GM21619 (cell line): ENCODE results near the gene AGAP6.
A peak's percentile ranks its signal among the peaks of the same experiment; 100 is the strongest.
"Not testable (repeated sequence)": the region's sequence is repeated elsewhere in the genome, so short reads cannot be mapped to it uniquely, and the experiment has no call there.

Experiments used
- ATAC-seq: cut with Tn5 transposase; IDR thresholded peaks from one replicate; pipeline ENCODE4 v1.9.1; 2021; ENCODE audit not compliant: unreplicated experiment

The AGAP6 gene

GRCh38 chr10:50024716-50025383, 36.6 kb downstream of the AGAP6 start:
- not testable (repeated sequence) for ATAC-seq

DNA sequence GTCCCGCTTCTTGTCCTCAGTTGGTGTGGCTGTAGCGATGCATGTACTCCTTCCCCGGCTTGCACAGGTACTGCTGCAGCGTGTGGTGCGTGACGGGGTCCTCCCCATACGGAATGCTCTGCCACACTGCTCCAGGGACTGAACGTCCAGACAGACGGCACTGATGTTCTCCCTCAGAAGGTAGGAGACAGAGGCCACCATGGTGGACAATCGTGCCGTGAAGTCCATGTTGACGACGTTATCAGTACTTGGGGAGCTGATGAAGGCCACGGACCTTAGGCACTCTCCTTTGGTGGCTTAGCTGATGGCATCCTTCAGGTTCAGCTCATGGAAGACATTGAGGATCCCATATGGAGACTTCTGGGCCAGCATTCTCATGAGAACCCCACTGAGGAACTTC, 37.4 kb downstream of the AGAP6 start:
- ATAC-seq, result no peak

DNA sequence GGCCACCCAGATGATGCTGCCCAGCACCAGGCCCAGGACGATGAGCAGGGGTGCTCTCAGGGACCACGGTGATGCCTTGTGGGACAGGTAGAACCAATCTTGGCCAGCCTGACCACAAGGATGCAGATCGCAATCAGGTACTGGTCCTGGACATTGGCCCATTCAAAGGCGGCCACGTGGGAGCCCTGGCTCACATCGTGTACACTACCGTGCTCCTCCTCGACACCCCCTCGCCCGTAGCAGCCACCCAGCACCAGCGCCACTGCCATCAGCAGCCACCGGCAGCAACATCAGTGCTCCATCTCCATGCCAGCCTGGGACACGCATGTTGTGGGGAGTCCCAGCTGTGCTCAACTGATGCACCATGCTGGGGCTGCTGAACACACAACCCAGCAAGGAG, 39.0 kb downstream of the AGAP6 start:
- no peak for ATAC-seq

DNA sequence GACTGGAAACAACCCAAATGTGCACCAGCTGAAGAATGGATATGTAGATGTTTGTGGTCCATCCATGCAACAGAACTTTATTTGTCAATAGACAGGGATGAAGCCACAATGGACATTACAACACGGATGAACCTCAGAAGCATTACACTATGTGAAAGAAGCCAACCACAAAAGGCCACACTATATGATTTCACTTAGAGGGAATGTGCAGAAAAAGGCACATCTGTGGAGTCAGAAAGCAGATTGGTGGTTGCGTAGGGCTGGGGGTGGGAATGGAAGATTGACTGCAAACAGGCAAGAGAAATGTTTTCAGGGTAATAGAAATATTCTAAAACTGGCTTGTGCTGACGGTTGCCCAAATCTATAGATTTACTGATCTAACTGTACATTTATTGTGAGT, 45.3 kb downstream of the AGAP6 start:
- ATAC-seq, result no peak

- not testable (repeated sequence) for ATAC-seq
These were observed 47.1 kb downstream of the AGAP6 start for GRCh38 chr10:50035337-50035736.

- ATAC-seq, result no peak
These were observed 56.9 kb downstream of the AGAP6 start for GRCh38 chr10:50044941-50045664.

GRCh38 chr10:50046457-50046856, 58.3 kb downstream of the AGAP6 start:
- ATAC-seq, result not testable (repeated sequence)

DNA sequence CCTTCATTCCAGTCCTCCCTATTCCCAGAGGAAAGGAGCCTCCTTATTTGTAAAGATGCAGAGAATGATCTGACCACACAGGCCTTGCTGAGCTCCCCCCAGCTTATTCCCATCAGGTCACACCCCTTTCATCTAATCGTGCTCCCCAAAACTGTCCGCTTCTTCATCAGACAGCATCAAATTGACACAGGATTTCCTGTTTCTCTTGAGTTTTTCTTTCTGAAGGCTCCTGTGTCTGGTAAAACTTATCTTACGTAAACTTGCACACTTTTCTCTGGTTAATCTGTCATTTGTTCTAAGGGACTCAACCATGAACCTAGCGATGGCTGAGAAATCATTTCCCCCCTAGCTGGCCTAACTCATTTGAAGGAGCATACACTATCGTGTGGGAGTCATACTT, 59.4 kb downstream of the AGAP6 start:
- ATAC-seq, result not testable (repeated sequence)

DNA sequence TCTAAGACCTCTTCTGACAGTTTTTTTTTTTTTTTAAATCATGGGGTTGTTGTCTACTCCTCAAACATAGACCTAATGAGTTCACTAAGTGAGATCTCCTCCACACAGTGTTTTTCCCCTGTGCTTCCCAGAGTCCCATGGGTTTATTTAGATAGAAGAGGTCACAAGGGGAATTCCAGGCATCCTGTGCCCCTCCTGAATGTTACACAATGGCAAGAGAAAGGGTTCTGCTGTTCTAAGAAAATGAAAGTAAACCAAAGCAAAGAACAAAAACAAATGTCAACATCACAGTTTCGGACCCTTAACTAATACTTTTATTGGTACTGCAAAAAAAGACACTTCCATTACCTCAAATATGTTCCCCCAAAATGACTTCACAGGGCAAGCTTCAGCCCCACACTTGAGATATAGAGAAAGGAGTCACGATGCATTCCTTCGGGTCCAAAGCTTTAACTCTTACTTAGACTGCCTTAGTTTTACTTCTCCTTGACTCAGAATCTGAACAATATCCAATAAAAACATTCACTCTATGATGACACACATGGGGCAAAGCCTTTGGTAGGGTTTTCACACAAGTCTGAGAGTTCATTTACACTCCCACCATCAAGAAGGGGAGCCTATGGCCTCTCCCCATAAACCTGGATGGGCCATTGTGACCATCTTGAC, 63.9 kb downstream of the AGAP6 start:
- peak; percentile 82 for ATAC-seq

DNA sequence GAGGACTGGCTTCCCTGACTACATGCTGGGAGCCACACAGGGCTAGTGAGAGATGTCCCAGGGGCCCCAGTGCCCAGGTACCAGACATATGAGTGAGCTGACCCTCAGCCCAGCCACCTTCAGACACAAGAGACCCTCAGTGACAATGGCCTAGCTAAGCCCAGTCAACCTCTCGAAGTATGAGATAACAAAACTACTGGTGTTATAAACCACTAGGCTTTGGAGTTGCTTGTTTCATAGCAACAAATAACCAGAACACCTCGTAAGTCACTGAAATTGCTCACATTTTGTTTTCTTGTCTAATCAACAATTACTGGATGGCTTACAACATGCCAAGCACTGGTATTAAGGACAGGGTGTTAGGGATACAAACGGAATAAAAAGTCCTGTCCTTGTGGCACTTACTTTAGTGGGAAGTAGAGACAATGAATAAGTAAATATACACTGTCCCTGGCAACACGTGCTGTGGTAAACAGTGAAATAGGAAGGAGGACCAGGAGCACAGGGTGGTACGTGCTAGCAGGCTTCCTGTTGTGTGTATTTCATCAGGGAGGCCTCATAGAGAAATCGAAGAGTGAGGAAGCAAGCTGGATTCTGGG, 64.7 kb downstream of the AGAP6 start:
- not testable (repeated sequence) for ATAC-seq

DNA sequence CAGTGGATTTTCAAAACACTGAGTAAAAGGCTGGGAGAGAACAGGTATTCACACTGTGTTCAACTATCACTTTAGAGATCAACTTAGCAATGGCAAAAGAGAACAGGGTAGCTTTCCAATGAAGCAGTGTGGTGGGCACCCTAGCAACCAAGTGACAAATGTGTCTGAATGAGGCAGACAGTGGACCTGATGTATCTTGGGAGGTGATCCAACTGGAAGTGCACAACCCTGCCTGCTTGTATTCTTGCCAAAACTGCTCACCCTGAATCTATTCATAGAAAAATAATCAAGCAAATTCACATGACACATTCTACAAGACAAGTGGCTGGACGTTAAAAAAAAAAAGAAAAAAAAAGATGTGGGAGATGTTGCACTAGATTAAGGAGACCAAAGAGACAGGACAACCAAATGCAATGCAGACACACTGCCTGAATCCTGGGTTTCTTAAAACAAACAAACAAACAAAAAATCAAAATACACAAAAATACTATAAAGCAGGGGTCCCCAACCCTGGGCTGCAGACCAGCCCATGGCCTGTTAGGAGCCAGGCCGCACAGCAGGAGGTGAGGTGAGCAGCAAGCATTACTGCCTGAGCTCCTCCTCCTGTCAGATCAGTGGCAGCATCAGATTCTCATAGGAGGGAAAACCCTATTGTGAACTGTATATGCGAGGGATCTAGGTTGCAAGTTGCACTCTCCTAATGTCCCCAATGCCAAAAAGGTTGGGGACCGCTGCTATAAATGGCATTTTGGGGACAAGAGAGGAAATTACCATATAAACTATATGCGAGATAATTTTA, 67.5 kb downstream of the AGAP6 start:
- ATAC-seq, result not testable (repeated sequence)

- not testable (repeated sequence) for ATAC-seq
These were observed 68.4 kb downstream of the AGAP6 start for GRCh38 chr10:50056654-50057053.

GRCh38 chr10:50058727-50059126, 70.5 kb downstream of the AGAP6 start:
- not testable (repeated sequence) for ATAC-seq

GRCh38 chr10:50059946-50060345, 71.7 kb downstream of the AGAP6 start:
- not testable (repeated sequence) for ATAC-seq
